Ovary (tissue), 3 donors: Measurements from ENCODE around the gene MROH9.

Experiments
- EP300 ChIP-seq: sonication (generic); formaldehyde crosslinking; IDR thresholded peaks from one replicate; pipeline ENCODE4 v1.6.1; 2017; ENCODE audit warnings: antibody characterized with exemption
- POLR2A ChIP-seq: fragments of 450-650 bp; IDR thresholded peaks from one replicate; pipeline ENCODE4 v1.6.1; 2017; ENCODE audit warnings: antibody characterized with exemption, mild to moderate bottlenecking, moderate library complexity
- TF ChIP-seq, protein P1 (sequence below), 3 donors: fragments of 450-650 bp in 2 of 3; fragments of 200-600 bp in 1 of 3; IDR thresholded peaks; one replicate each; pipeline versions ENCODE4 v1.5.1 to v1.8.0; 2016 to 2022; ENCODE audit warnings: antibody characterized with exemption in 3 of 3, mild to moderate bottlenecking in 1 of 3
- donor health status: DM: no; HTN: no; CAD: no.

- TF ChIP-seq, protein P1, sequence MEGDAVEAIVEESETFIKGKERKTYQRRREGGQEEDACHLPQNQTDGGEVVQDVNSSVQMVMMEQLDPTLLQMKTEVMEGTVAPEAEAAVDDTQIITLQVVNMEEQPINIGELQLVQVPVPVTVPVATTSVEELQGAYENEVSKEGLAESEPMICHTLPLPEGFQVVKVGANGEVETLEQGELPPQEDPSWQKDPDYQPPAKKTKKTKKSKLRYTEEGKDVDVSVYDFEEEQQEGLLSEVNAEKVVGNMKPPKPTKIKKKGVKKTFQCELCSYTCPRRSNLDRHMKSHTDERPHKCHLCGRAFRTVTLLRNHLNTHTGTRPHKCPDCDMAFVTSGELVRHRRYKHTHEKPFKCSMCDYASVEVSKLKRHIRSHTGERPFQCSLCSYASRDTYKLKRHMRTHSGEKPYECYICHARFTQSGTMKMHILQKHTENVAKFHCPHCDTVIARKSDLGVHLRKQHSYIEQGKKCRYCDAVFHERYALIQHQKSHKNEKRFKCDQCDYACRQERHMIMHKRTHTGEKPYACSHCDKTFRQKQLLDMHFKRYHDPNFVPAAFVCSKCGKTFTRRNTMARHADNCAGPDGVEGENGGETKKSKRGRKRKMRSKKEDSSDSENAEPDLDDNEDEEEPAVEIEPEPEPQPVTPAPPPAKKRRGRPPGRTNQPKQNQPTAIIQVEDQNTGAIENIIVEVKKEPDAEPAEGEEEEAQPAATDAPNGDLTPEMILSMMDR (IDR thresholded peaks at IDR 0.05) = no peak
- TF ChIP-seq POLR2A (no peak), EP300 (no peak)
These were observed 51.6 kb downstream of the MROH9 start for GRCh38 chr1:170986901-170987300.
